BLaER1 treated with 17β-estradiol and CSF1 and Interleukin-3, amounts not matched to agents 10 nM and 100 nM (cell line): ENCODE measurements around the gene SFN.

ENCODE experiments used
- H3K27ac ChIP-seq, 11 experiments: shearing (Covaris generic); formaldehyde crosslinking; 2 replicates each; pipeline ENCODE4 v1.8.1; 2022
- H3K27me3 ChIP-seq, 11 experiments: shearing (Covaris generic); formaldehyde crosslinking; 2 replicates each; pipeline ENCODE4 v1.8.1; 2022
- H3K36me3 ChIP-seq, 11 experiments: shearing (Covaris generic); formaldehyde crosslinking; 2 replicates each; pipeline ENCODE4 v1.8.1; 2022
- H3K4me1 ChIP-seq, 10 experiments: shearing (Covaris generic); formaldehyde crosslinking; 2 replicates each; pipeline ENCODE4 v1.8.1; 2022
- H3K4me2 ChIP-seq, 11 experiments: shearing (Covaris generic); formaldehyde crosslinking; 2 replicates each; pipeline ENCODE4 v1.8.1; 2022
- H3K4me3 ChIP-seq, 10 experiments: shearing (Covaris generic); formaldehyde crosslinking; 2 replicates each; pipeline ENCODE4 v1.8.1; 2022
- H3K9ac ChIP-seq, 11 experiments: shearing (Covaris generic); formaldehyde crosslinking; 2 replicates each; pipeline ENCODE4 v1.8.1; 2022
- H3K9me3 ChIP-seq, 11 experiments: shearing (Covaris generic); formaldehyde crosslinking; replicated peaks in 1 of 11; 2 replicates each; pipeline ENCODE4 v1.8.1; 2022
- H4K20me1 ChIP-seq, 11 experiments: shearing (Covaris generic); formaldehyde crosslinking; 2 replicates each; pipeline ENCODE4 v1.8.1; 2022
- Cebpa-rat ChIP-seq, 11 experiments: shearing (Covaris generic); IDR thresholded peaks; 2 replicates each; pipeline ENCODE4 v1.8.1; 2022

SFN gene

GRCh38 chr1:26856604-26857469, 6.1 kb upstream of the SFN start:
- peaks cover 0 to 16% (median 6%) of the 10 kb centered on the region in 10 experiments; a peak in 9 of 20 replicates for H3K4me1 ChIP-seq
- peaks cover 41 to 65% (median 45%) of the 10 kb centered on the region in 11 experiments; a peak in 21 of 22 replicates for H3K36me3 ChIP-seq
- no peak for TF ChIP-seq Cebpa-rat (IDR thresholded peaks at IDR 0.05)
- no peaks in the 10 kb centered on the region for H3K27me3 ChIP-seq
- peak overlapping the region in 2 of 11 experiments; percentile 8 to 40; a peak in 4 of 22 replicates for H3K9ac ChIP-seq
- H3K27ac ChIP-seq: no peak overlapping the region
- H4K20me1 ChIP-seq: peaks cover 0 to 29% (median 5%) of the 10 kb centered on the region in 11 experiments; a peak in 9 of 22 replicates
- no peaks in the 10 kb centered on the region for H3K9me3 ChIP-seq
- H3K4me2 ChIP-seq: no peak overlapping the region
- no peak overlapping the region for H3K4me3 ChIP-seq

- no peaks in the 10 kb centered on the region for H3K27me3 ChIP-seq
These were observed 5.4 kb upstream of the SFN start for GRCh38 chr1:26857473-26858060.

GRCh38 chr1:26858160-26858559, 4.8 kb upstream of the SFN start:
- Histone ChIP-seq H3K4me2 (no peak overlapping the region), H3K27ac (no peak overlapping the region), H3K4me1 (peaks cover 0 to 23% (median 11%) of the 10 kb centered on the region in 10 experiments; a peak in 18 of 20 replicates), H4K20me1 (peaks cover 0 to 20% (median 0%) of the 10 kb centered on the region in 11 experiments; a peak in 5 of 22 replicates), H3K36me3 (peaks cover 28 to 52% (median 32%) of the 10 kb centered on the region in 11 experiments; a peak in 21 of 22 replicates), H3K27me3 (no peaks in the 10 kb centered on the region), H3K4me3 (no peak overlapping the region), H3K9me3 (no peaks in the 10 kb centered on the region), H3K9ac (no peak overlapping the region)
- TF ChIP-seq Cebpa-rat (IDR thresholded peaks at IDR 0.05): no peak

More at GRCh38 chr1:26857473-26858060, 5.4 kb upstream of the SFN start:
- Histone ChIP-seq H3K4me3 (no peak overlapping the region), H3K9me3 (no peaks in the 10 kb centered on the region), H3K4me1 (peaks cover 0 to 21% (median 7%) of the 10 kb centered on the region in 10 experiments; a peak in 9 of 20 replicates), H3K4me2 (no peak overlapping the region), H3K9ac (no peak overlapping the region), H3K27ac (no peak overlapping the region), H3K36me3 (peaks cover 33 to 58% (median 38%) of the 10 kb centered on the region in 11 experiments; a peak in 21 of 22 replicates), H4K20me1 (peaks cover 0 to 25% (median 4%) of the 10 kb centered on the region in 11 experiments; a peak in 9 of 22 replicates)
- TF ChIP-seq Cebpa-rat (IDR thresholded peaks at IDR 0.05): no peak

- no peak for TF ChIP-seq Cebpa-rat (IDR thresholded peaks at IDR 0.05)
- Histone ChIP-seq H3K4me3 (no peak overlapping the region), H3K4me1 (peaks cover 8 to 32% (median 20%) of the 10 kb centered on the region in 10 experiments; a peak in 19 of 20 replicates), H3K9me3 (no peaks in the 10 kb centered on the region), H4K20me1 (peaks cover 0 to 15% (median 0%) of the 10 kb centered on the region in 11 experiments; a peak in 3 of 22 replicates), H3K9ac (0 out of 22 replicates have a peak overlapping the region, but pooled peaks of 1 of the 11 experiments have one; percentile 26), H3K4me2 (no peak overlapping the region), H3K27me3 (no peaks in the 10 kb centered on the region), H3K36me3 (peaks cover 20 to 43% (median 23%) of the 10 kb centered on the region in 11 experiments; a peak in 21 of 22 replicates), H3K27ac (no peak overlapping the region)
These were observed 3.9 kb upstream of the SFN start for GRCh38 chr1:26858891-26859640.

GRCh38 chr1:26861286-26861701, 1.7 kb upstream of the SFN start:
- TF ChIP-seq Cebpa-rat (IDR thresholded peaks at IDR 0.05): no peak
- H3K27ac ChIP-seq: no peak overlapping the region

GRCh38 chr1:26861889-26862378, 1.0 kb upstream of the SFN start:
- Histone ChIP-seq H4K20me1 (0 out of 22 replicates have a peak, but pooled peaks cover 0 to 1% (median 0%) of the 10 kb centered on the region in 11 experiments), H3K27me3 (no peaks in the 10 kb centered on the region), H3K4me3 (no peak overlapping the region), H3K27ac (no peak overlapping the region), H3K36me3 (peaks cover 0 to 14% (median 0%) of the 10 kb centered on the region in 11 experiments; a peak in 6 of 22 replicates), H3K9me3 (no peaks in the 10 kb centered on the region), H3K4me2 (no peak overlapping the region), H3K4me1 (peaks cover 15 to 36% (median 31%) of the 10 kb centered on the region in 10 experiments), H3K9ac (no peak overlapping the region; a peak in 2 of 22 replicates)
- TF ChIP-seq Cebpa-rat (IDR thresholded peaks at IDR 0.05): no peak

More at GRCh38 chr1:26861286-26861701, 1.7 kb upstream of the SFN start:
- H3K9ac ChIP-seq: peak overlapping the region in 1 of 11 experiments; percentile 11; a peak in 1 of 22 replicates
- no peak overlapping the region for H3K4me2 ChIP-seq
- no peaks in the 10 kb centered on the region for H3K27me3 ChIP-seq
- no peak overlapping the region for H3K4me3 ChIP-seq
- no peaks in the 10 kb centered on the region for H3K9me3 ChIP-seq
- 0 out of 22 replicates have a peak, but pooled peaks cover 0 to 7% (median 0%) of the 10 kb centered on the region in 11 experiments for H4K20me1 ChIP-seq
- H3K36me3 ChIP-seq: peaks cover 0 to 20% (median 2%) of the 10 kb centered on the region in 11 experiments; a peak in 11 of 22 replicates
- H3K4me1 ChIP-seq: peaks cover 14 to 35% (median 30%) of the 10 kb centered on the region in 10 experiments

- Histone ChIP-seq H3K9me3 (no peaks in the 10 kb centered on the region), H3K4me2 (peak overlapping the region; percentile 93 to 100 (median 99)), H3K4me1 (peaks cover 15 to 37% (median 31%) of the 10 kb centered on the region in 10 experiments), H4K20me1 (no peaks in the 10 kb centered on the region), H3K27ac (peak overlapping the region in 1 of 11 experiments; percentile 89; a peak in 2 of 22 replicates), H3K9ac (peak overlapping the region in 7 of 11 experiments; percentile 72 to 91 (median 88); a peak in 10 of 22 replicates), H3K27me3 (no peaks in the 10 kb centered on the region), H3K36me3 (no peaks in the 10 kb centered on the region), H3K4me3 (peak overlapping the region in 7 of 10 experiments; percentile 67 to 79 (median 74); a peak in 10 of 20 replicates)
- no peak for TF ChIP-seq Cebpa-rat (IDR thresholded peaks at IDR 0.05)
These were observed 732 bp downstream of the SFN start for GRCh38 chr1:26863685-26864077.
